NCI-H82 (cell line): Measurements from ENCODE around the gene CATSPER1.

Experiments
- DNase-seq: peaks from one replicate; lab custom pipeline; 2025; lab: John Stamatoyannopoulos, UW

CATSPER1 gene

DNA sequence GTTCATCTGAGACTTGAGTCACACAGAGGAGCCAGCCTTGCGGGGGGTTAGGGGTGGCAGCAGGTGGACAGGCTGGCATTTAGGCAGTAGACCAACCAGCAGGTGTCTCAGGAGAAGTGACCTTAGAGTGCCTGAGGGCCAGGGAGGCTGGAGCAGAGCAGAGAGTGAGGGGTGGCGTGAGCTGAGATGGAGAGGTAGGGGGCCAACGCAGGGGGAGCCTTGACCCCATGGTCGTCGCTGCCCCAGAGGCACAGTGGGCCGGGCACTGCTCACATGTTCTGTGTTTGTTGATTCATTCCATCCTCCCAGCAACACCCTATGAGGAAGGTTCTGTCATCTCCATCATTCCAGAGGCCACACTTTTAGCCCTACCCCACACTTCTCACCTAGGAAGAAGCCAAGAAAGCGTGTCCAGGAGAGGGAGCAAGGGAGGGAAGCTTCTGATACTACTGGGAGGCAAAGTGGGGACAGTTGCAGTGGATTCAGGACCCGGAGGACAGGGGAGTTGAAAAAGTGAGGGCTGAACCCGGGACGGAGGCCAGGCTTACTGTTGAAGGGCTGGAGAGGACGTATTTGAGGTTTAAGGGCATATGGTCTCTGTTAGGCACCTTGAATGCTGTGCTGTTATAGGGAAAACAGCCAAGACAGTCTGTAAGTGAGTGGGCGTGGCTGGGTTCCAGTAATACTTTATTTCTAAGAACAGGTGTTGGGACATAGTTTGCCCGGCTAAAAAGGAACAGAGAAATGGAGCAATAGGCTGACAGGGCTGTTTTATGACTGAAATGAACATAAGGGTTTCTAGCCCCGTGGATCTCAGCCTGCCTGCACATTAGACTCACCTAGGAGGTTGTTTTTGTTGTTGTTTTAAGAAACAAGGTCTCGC lies 57.4 kb downstream of the CATSPER1 start:
- no peak for DNase-seq

GRCh38 chr11:65967329-65967934 lies 58.8 kb downstream of the CATSPER1 start:
- DNase-seq = no peak
